Keratinocyte (primary cell): ENCODE data around the gene DAPK3. TPM values are rescaled to one million over a fixed set of nuclear protein-coding genes. Genes with fewer than 3 reads are reported as not detected.
"Not testable (repeated sequence)": the region's sequence is repeated elsewhere in the genome, so short reads cannot be mapped to it uniquely, and the experiment has no call there.

Experiments used
- DNase-seq: peaks from one replicate; pipeline ENCODE4 v3.0.0-alpha.2; 2011; ENCODE audit warnings: low read depth, missing footprints, low spot score
- FAIRE-seq: peaks from 2 replicates; lab custom pipeline; 2011; peaks lifted over from hg19 to GRCh38; lab: Jason Lieb, UNC
- H2AFZ ChIP-seq: 2 replicates; pipeline ENCODE4 v1.6.0; 2012; ENCODE audit warnings: low read length, control low read depth, inconsistent platforms; ENCODE audit not compliant: control insufficient read depth
- H3K27ac ChIP-seq: 2 replicates; pipeline ENCODE4 v1.5.1; 2011; ENCODE audit warnings: low read length; ENCODE audit not compliant: control insufficient read depth, insufficient read depth
- H3K27me3 ChIP-seq: 3 replicates; pipeline ENCODE4 v1.6.0; 2011; ENCODE audit warnings: low read length; ENCODE audit not compliant: control insufficient read depth, insufficient read depth; ENCODE audit errors: extremely low read depth
- H3K36me3 ChIP-seq, 2 experiments: 2 replicates in 1 of 2; 3 replicates in 1 of 2; pipeline ENCODE4 v1.5.1; 2011; ENCODE audit warnings: low read length in 2 of 2, mild to moderate bottlenecking in 1 of 2; ENCODE audit not compliant: control insufficient read depth in 2 of 2, insufficient read depth in 2 of 2; ENCODE audit errors: extremely low read depth in 1 of 2
- H3K4me1 ChIP-seq: 3 replicates; pipeline ENCODE4 v1.5.1; 2011; ENCODE audit warnings: low read length; ENCODE audit not compliant: control insufficient read depth, insufficient read depth; ENCODE audit errors: extremely low read depth
- H3K4me2 ChIP-seq: 3 replicates; pipeline ENCODE4 v1.6.0; 2011; ENCODE audit warnings: low read depth, low read length; ENCODE audit not compliant: control insufficient read depth, insufficient read depth; ENCODE audit errors: extremely low read depth
- H3K4me3 ChIP-seq, 3 experiments: fragments of 200-600 bp in 1 of 3; sonication (generic) in 1 of 3; 2 replicates in 2 of 3; 3 replicates in 1 of 3; pipeline ENCODE4 v1.5.1; 2011 to 2016; ENCODE audit warnings: low read length in 3 of 3, mild to moderate bottlenecking in 3 of 3, control low read depth in 2 of 3, inconsistent platforms in 1 of 3, low read depth in 1 of 3, mixed read lengths in 1 of 3, mixed run types in 1 of 3, moderate library complexity in 1 of 3; ENCODE audit not compliant: control insufficient read depth in 2 of 3, insufficient read depth in 2 of 3; ENCODE audit errors: extremely low read depth in 1 of 3
- H3K79me2 ChIP-seq: 2 replicates; pipeline ENCODE4 v1.6.0; 2012; ENCODE audit warnings: low read length; ENCODE audit not compliant: control insufficient read depth, insufficient read depth
- H3K9ac ChIP-seq: 3 replicates; pipeline ENCODE4 v1.6.0; 2011; ENCODE audit warnings: low read length; ENCODE audit not compliant: control insufficient read depth, insufficient read depth; ENCODE audit errors: extremely low read depth
- H3K9me1 ChIP-seq: 3 replicates; pipeline ENCODE4 v1.6.0; 2011; ENCODE audit warnings: low read length; ENCODE audit not compliant: control insufficient read depth, insufficient read depth; ENCODE audit errors: extremely low read depth
- H3K9me3 ChIP-seq: 2 replicates; pipeline ENCODE4 v1.5.1; 2012; ENCODE audit warnings: low read depth, low read length; ENCODE audit not compliant: control insufficient read depth
- H4K20me1 ChIP-seq: 3 replicates; pipeline ENCODE4 v1.6.0; 2011; ENCODE audit warnings: low read length; ENCODE audit not compliant: control insufficient read depth, insufficient read depth; ENCODE audit errors: extremely low read depth
- EZH2 ChIP-seq: IDR thresholded peaks from one replicate; pipeline ENCODE4 v1.6.1; 2012; ENCODE audit warnings: inconsistent platforms, mild to moderate bottlenecking, low read length, moderate library complexity
- dilution Hi-C: fragments of 300-500 bp; cut with MboI; formaldehyde crosslinking; loops from one replicate; pipeline ENCODE4 v1.7.0; 2020; ENCODE audit warnings: low sequenced_read_pairs; ENCODE audit not compliant: extremely low pct_ligation_motif_present
- polyA plus RNA-seq, 5 experiments: library from polyadenylated mRNA; depleted of rRNA in 3 of 5; stranded (reverse) in 3 of 5; stranded (forward) in 1 of 5; unstranded in 1 of 5; fragments of >200 nt; gene quantifications; 1 replicate in 1 of 5; 2 replicates in 3 of 5; 3 replicates in 1 of 5; pipeline versions ENCODE4 v1.2.1 to v1.2.3, GENCODE V29; 2011 to 2012; ENCODE audit warnings: missing spikeins in 2 of 5, low read depth in 1 of 5, low replicate concordance in 1 of 5
- TF ChIP-seq, protein P1 (sequence below), 3 experiments: IDR thresholded peaks in 1 of 3; conservative IDR thresholded peaks in 1 of 3; optimal IDR thresholded peaks in 1 of 3; 2 replicates in 2 of 3; 3 replicates in 1 of 3; pipeline versions ENCODE3 to v1.5.1; 2011; ENCODE audit warnings: low read length in 3 of 3, mild to moderate bottlenecking in 3 of 3, moderate library complexity in 2 of 3, control low read depth in 1 of 3, inconsistent platforms in 1 of 3; ENCODE audit not compliant: insufficient read depth in 2 of 3; ENCODE audit errors: extremely low read depth in 1 of 3

Gene DAPK3
- polyA plus RNA-seq, 1 donor (not counting 4 experiments of a cell fraction or from before 2014, with no cell fraction given): 57.3 TPM

GRCh38 chr19:4012092-4012974 lies 41.4 kb upstream of the DAPK3 start:
- Histone ChIP-seq H3K9ac (no peak overlapping the region), H3K4me2 (no peak overlapping the region), H3K27me3 (no peaks in the 10 kb centered on the region), H3K9me1 (no peaks in the 10 kb centered on the region), H3K4me3 (no peak overlapping the region), H3K4me1 (peaks cover 9% of the 10 kb centered on the region), H3K9me3 (no peaks in the 10 kb centered on the region), H4K20me1 (peaks cover 3% of the 10 kb centered on the region), H2AFZ (no peak overlapping the region), H3K36me3 (peaks cover 21 to 29% of the 10 kb centered on the region in 2 experiments), H3K27ac (no peak overlapping the region), H3K79me2 (peaks cover 56% of the 10 kb centered on the region)
- dilution Hi-C loops: no loop called here
- FAIRE-seq: no peak
- no peak for TF ChIP-seq EZH2
- TF ChIP-seq, protein P1, sequence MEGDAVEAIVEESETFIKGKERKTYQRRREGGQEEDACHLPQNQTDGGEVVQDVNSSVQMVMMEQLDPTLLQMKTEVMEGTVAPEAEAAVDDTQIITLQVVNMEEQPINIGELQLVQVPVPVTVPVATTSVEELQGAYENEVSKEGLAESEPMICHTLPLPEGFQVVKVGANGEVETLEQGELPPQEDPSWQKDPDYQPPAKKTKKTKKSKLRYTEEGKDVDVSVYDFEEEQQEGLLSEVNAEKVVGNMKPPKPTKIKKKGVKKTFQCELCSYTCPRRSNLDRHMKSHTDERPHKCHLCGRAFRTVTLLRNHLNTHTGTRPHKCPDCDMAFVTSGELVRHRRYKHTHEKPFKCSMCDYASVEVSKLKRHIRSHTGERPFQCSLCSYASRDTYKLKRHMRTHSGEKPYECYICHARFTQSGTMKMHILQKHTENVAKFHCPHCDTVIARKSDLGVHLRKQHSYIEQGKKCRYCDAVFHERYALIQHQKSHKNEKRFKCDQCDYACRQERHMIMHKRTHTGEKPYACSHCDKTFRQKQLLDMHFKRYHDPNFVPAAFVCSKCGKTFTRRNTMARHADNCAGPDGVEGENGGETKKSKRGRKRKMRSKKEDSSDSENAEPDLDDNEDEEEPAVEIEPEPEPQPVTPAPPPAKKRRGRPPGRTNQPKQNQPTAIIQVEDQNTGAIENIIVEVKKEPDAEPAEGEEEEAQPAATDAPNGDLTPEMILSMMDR (optimal IDR thresholded peaks at IDR 0.05 in 1 of 3, IDR thresholded peaks at IDR 0.05 in 1 of 3, conservative IDR thresholded peaks at IDR 0.05 in 1 of 3; ENCODE audit: extremely low read depth in 1 of 3, insufficient read depth in 2 of 3, low read length in 3 of 3): no peak
- no peak for DNase-seq

GRCh38 chr19:4011430-4011829 lies 40.5 kb upstream of the DAPK3 start:
- peaks cover 14% of the 10 kb centered on the region for H3K4me1 ChIP-seq
- H3K9me3 ChIP-seq, H3K4me3 ChIP-seq, DNase-seq, H2AFZ ChIP-seq, H3K9ac ChIP-seq, dilution Hi-C loops, H3K4me2 ChIP-seq, H3K27me3 ChIP-seq, H3K27ac ChIP-seq, H3K9me1 ChIP-seq, H4K20me1 ChIP-seq, FAIRE-seq: not testable (repeated sequence)
- H3K79me2 ChIP-seq: peaks cover 48% of the 10 kb centered on the region
- peaks cover 21 to 25% of the 10 kb centered on the region in 2 experiments for H3K36me3 ChIP-seq
